ENCODE measurements around the gene CD6. TPM values are rescaled to one million over a fixed set of nuclear protein-coding genes. Genes with fewer than 3 reads are reported as not detected.
A peak's percentile ranks its signal among the peaks of the same experiment; 100 is the strongest.
"Not testable (repeated sequence)": the region's sequence is repeated elsewhere in the genome, so short reads cannot be mapped to it uniquely, and the experiment has no call there.

Gene CD6
- polyA plus RNA-seq, 10 donors: 0.43 to 10.6 (median 1.1) TPM

DNA sequence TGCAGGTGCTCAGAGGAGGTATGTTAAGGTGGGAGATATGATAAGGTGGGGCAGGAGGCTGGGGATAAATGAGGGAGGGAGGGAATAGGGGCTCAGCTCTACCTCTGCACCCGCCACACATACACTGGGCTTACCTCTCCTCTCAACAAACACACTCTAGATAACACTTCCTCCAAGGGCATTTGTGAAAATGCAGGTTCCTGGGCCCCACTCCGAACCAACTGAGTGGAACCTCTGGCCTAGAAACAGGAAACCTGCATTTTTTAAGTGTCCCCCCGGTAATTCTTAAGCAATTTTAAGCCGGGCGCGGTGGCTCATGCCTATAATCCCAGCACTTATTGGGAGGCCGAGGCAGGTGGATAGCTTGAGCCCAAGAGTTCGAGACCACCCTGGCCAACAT is 84.3 kb downstream of the CD6 start:
- no peak for DNase-seq

DNA sequence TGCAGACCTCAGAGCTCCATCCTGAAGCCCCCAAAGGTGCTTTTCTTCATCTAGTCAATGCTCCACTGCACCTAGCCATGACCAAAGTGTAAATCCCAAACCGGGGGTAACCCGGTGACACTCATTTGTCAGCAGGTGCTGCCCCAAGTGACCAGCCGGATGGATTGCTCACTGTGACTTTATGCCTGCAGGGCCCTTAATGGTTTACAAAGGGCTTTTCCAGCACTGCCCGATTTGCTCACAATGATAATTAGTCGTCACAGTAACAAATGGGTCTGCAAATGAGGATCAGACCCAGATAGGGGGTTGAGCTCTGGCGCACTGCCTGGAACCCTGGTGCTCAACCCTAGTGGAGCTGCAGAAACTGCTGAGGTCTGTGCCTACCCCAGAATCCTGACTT is 85.1 kb downstream of the CD6 start:
- no peak for DNase-seq

DNA sequence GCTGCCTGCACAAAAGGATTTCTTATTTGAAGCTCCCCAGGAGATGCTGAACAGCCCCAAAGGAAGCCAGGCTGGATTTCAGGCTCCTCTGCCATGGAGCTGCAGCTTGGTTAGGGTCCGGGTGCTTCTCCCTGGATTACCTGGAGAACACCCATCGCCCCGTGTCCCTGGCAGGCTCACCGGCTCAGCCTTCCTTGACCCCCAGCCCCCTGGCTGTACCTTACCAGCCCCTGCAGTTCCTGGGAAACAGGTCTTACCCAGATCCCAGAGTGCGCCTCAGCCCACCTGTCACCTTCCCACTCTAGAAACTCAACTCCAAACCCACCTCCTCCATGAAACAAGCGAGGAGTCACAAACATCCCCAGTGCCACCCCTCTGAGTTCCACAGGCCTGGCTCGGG is 85.5 kb downstream of the CD6 start:
- no peak for DNase-seq

DNA sequence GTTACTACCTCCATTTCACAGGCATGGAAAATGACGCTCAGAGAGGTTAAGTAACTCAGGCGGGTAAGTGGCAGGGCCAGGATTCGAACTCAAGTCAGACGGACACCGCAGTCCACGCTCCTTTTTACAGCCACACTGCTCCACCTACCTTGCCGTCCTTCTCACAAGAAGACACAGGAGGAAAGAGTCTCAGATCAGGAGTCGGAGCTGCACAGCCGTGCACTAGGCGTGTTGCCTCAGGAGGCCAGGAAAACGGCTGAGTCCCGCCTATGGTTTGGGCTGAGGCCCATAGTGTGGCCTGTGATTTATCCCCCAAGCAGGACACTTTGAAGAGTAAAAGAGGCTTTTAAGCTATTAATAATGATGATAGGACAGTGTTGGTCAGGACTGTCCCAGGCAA is 86.1 kb downstream of the CD6 start:
- DNase-seq: no peak

DNA sequence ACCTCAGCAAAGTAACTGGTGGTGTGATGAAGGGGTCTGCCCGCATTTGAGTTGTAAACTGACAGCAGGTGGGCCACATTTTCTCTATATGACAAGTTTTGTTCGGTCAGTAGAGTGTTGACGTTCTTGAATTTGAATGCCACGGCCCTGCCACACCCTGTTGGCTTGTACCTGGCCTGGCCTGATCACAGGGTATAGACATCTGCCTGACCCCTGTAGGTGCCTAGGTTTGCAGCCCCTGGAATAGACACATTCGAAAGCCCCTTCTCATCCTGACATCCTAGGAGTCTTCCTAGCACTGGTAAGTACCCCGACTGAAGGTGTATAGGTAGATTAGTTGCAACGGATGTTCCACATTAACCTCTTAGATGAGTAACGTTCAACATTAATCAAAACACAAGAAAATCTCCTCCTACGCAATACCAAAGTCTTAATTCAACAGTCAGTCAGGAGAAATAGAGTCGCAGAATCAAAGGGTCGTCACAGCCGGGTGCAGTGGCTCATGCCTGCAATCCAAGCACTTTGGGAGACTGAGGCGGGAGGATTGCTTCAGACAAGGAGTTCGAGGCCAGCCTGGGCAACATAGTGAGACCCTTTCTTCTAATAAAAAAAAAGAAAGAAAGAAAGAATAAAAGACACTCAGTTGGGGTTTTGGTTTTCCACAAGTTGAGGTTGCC is 87.2 kb downstream of the CD6 start:
- no peak for DNase-seq

DNA sequence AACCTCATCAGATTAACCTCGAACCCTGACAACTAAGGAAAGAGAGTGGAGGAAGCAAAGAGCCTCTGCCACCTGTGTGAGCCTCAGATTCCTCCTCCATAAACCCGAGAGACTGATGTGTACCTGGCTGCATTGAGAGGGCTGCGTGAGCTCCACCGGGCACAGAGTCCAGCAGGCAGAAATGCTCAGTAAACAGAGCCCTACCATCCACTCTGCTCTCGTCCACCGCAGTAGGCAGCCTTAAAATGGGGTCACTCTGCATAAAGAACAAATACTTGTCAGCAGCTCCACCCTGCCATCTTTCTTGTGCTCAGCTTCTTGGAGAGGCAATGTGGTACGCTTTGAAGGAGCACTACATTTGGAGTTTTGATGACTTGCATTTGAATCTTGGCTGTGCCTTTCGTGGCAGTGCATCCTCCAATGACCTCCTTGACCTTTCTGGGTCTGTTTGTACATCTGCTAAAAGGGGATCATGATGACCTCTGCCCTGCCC is 87.8 kb downstream of the CD6 start:
- no peak for DNase-seq

DNA sequence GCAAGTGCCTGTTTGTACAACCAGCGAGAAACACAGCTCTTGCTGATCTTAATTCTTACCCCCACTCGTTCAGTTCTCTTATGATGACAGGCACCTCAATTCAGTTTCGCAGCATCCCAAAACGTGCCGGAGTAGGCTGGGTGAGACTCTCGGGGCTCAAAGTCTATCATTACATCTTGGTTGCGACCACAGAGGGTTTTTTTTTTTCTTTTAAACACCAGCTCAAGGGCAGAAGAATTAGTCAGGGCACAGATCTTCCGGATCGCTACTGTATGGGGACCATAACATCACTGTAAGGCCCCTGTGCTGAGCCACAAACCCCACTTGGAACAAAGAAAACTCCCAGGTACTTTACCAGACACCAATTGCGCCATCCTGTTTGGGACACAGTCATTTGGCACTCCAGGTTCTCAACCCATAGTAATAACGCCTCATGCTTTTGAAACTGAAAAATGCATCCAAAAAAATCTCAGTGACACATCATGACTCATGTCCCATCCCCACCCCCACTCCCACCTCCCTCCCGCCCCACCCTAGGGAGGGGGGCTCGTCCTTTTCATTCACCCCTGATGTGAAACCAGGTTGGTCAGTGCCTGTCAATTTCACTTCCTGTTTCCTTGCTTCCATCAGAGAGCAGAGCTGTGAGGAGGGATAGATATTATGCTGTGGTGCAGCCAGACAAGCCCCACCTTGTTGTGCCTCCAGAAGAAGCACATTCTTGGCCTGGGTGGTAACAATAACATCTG is 89.8 kb downstream of the CD6 start:
- no peak for DNase-seq

DNA sequence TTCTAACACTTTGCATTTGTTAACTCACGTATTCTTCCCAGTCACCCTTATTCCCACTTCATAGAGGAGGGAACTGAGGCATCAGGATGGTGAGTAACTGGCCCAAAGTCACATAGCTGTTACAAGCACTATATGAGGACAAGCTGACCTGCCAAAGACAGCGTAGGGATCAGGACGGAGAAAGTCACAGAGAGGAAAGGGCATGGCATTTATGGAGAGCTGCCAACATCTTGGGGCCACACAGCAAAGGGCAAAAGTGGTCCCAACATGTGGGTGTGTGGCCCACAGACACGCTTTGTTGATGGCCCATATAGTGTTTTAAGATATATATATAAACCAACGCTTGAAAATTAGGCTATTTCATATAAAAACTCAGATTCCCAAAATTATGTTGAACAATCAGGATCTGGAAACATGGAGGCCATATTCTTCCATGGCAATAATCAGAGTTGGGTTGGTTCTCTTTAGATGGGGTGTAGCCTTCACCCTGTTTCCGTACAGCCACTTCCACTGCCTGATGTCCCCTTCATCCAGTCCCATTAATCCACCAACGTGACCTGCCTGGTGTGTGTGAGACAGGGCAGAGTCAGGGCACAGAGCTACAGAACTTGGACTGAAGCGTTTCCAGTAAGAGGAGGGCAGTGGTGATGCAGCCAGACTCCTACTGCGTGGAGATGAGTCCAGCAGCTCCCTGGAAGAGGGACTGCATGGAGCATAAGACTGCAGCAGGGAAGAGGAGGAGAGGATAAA is 90.9 kb downstream of the CD6 start:
- peak in 1 of 3 donors; percentile 35 for DNase-seq

DNA sequence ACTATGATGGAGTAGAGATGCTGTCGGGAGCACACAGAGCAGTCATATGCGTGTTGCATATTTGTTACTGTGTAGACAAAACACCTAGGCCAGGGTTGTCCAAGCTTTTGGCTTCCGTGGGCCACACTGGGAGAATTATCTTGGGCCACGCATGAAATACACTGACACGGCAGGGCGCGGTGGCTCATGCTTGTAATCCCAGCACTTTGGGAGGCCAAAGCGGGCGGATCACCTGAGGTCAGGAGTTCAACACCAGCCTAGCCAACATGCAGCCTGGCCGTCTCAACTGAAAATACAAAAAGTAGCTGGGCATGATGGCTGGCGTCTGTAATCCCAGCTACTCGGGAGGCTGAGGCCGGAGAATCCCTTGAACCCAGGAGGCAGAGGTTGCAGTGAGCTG is 93.8 kb downstream of the CD6 start:
- not testable (repeated sequence) for DNase-seq

DNA sequence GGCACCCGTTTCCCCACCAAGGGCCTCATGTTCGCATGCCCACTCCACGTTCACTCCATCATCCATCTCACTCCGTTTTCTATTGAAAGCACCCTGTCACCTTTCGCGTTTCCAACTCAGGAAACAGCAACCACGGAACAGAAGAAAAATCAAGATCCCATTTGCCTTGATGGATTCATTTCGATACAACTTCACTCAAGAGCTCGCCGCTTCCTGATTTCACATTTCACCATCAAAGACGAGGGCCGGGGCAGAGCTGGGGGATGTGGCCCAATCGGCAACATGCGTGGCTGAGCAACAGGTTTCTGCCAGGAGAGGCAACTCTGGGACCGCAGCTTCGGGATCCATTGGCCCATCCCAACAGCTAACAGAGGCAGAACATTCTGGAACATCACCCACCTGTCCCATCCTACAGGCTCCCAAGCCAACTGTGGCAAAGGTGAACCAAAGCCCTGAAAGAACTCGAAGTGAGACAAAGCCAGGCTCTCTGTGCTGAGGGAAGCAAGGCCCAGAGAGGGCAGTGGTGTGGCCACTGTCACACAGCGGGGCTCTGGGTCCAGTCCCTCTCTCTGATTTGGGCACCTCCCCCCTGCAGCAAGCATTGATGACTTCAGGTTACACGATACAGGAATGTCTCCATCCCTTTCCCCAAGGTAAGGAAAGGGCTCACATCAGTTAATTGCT is 94.6 kb downstream of the CD6 start:
- no peak for DNase-seq

DNA sequence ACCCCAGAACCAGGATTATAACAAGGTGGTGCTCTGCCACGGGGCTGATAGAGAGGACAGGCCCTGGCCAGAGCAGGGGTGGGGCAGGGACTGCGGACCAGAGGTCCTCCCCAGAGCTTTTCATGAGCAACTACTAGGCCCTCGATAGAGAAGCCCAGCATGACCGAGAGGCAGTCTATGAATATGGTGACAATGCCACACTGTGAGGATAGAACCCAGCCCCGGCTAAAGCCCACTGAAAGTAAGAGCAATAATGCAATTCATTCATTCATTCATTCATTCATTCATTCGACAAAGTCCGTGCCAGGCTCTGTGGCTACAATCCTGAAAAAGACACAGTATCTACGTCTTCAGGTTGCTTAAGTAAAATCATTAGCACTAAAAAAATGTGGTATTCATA is 95.2 kb downstream of the CD6 start:
- DNase-seq: no peak

DNA sequence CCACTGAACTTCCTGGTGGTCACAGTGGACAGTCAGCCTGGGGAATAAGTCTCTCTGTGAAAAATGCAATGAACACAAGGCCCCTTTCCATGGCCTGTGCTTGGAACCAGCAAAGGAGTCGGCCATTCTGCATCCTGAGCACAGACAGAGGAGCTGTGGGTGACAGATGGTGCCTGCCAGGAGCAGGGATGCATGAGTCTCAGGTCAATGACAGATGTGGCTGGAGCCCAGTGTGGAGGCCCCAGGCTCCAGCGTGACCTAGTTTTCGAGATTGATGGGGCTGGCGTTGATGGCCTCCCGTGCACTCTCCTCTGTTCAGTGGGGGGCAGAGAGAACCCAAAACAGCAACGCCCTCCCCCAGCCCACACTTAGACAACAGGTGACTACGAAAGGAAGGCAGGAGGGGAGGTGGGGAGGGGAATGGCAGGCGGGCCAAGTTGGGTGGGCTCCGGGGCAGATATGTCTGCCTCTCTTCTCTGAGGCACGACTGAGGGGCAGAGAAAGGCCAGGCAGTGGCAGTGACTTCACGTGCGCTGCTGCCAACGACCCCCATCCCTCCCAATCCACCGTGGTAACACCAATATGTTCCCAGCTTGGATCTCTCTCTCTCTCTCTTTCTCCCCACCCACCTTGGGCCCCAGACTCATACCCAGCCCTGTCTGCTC is 96.4 kb downstream of the CD6 start:
- DNase-seq: no peak

DNA sequence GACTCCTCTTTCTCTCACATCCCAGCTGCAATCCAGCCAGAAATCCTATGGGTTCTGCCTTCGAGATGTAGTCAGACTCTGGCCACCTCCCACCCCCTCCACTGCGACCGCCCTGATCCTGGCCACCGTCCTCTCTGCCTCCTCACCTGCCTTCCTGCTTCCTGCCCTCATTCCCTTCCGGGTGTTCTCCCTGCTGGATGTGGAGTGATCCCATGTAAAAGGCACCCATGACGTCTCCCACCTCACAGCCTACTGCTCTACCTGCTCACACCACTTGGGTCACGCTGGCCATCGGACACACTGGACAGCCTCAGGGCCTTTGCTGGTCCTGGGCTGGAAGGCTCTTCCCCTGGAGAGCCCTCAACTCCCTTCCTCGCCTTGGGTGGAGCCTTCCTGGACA is 97.1 kb downstream of the CD6 start:
- DNase-seq: no peak

DNA sequence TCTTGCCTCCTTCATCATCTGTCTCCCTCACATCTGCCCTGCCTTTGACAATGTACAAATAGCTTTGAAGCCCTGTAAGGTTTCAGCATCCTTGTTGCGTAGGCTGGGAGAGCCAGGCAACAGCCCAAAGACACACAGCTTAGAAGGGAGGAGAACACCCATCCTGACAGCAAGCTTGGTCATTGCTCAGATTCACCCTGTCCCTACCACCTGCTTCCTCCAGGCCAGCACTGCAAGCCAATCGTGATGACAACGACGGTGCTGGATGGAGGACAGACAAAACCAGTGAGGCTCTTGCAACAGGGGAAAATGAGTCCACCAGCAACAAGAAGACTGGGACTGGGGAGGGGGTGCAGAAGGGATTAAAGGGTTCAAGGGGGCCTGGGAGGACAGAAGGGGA is 97.9 kb downstream of the CD6 start:
- no peak for DNase-seq

Other genes starting within 250 kb of the CD6 start
- not detected for gene MS4A18, start 247.0 kb upstream of the CD6 start, polyA plus RNA-seq (ENCODE audit: insufficient read length in 10 of 10)
- under 1 TPM in 2 of 10 donors, not detected in 8; 0.09 to 0.20 TPM for gene MS4A15, start 214.8 kb upstream of the CD6 start, polyA plus RNA-seq (ENCODE audit: insufficient read length in 10 of 10)
- gene MS4A10, start 186.3 kb upstream of the CD6 start, polyA plus RNA-seq (ENCODE audit: insufficient read length in 10 of 10): under 1 TPM in 1 of 10 donors, not detected in 9; 0.07 TPM
- 10 to 100 TPM; 14.0 to 22.8 (median 18.4) TPM for gene CCDC86, start 129.6 kb upstream of the CD6 start, polyA plus RNA-seq (ENCODE audit: insufficient read length in 10 of 10)
- gene PTGDR2, start 115.7 kb upstream of the CD6 start, polyA plus RNA-seq (ENCODE audit: insufficient read length in 10 of 10): 1 to 10 TPM in 8 of 10 donors, under 1 TPM in 2; 0.63 to 2.1 (median 1.2) TPM
- under 1 TPM in 4 of 10 donors, not detected in 6; 0.10 to 0.49 (median 0.30) TPM for gene ZP1, start 104.1 kb upstream of the CD6 start, polyA plus RNA-seq (ENCODE audit: insufficient read length in 10 of 10)
- 10 to 100 TPM; 53.2 to 96.9 (median 63.3) TPM for gene PRPF19, start 65.1 kb upstream of the CD6 start, polyA plus RNA-seq (ENCODE audit: insufficient read length in 10 of 10)
- 100 to 1,000 TPM in 2 of 10 donors, 10 to 100 TPM in 8; 73.9 to 109 (median 94.8) TPM for gene TMEM109, start 57.5 kb upstream of the CD6 start, polyA plus RNA-seq (ENCODE audit: insufficient read length in 10 of 10)
- 10 to 100 TPM; 28.4 to 46.5 (median 36.6) TPM for gene TMEM132A, start 47.2 kb upstream of the CD6 start, polyA plus RNA-seq (ENCODE audit: insufficient read length in 10 of 10)
- 10 to 100 TPM; 16.3 to 32.1 (median 24.4) TPM for gene SLC15A3, start 19.5 kb upstream of the CD6 start, polyA plus RNA-seq (ENCODE audit: insufficient read length in 10 of 10)
- gene CD5, start 130.8 kb downstream of the CD6 start, polyA plus RNA-seq (ENCODE audit: insufficient read length in 10 of 10): 1 to 10 TPM in 1 of 10 donors, under 1 TPM in 9; 0.08 to 7.5 (median 0.12) TPM
- 10 to 100 TPM; 13.3 to 17.7 (median 16.4) TPM for gene VPS37C, start 189.7 kb downstream of the CD6 start, polyA plus RNA-seq (ENCODE audit: insufficient read length in 10 of 10)
- 1 to 10 TPM in 3 of 10 donors, under 1 TPM in 6, not detected in 1; 0.27 to 1.8 (median 0.67) TPM for gene PGA3, start 231.8 kb downstream of the CD6 start, polyA plus RNA-seq (ENCODE audit: insufficient read length in 10 of 10)

All from muscle of back (tissue), 11 donors.